ENCODE data around the gene CXorf38. TPM values are rescaled to one million over a fixed set of nuclear protein-coding genes. Genes with fewer than 3 reads are reported as not detected.

The CXorf38 gene
- polyA plus RNA-seq, 1 donor (not counting 4 experiments of a cell fraction or from before 2014, with no cell fraction given): 10.6 TPM

- no peak overlapping the region for H3K4me2 ChIP-seq (ENCODE audit: control insufficient read depth, extremely low read depth, insufficient read depth, low read depth, low read length)
- H3K27ac ChIP-seq (ENCODE audit: control insufficient read depth, insufficient read depth, low read length): no peak overlapping the region
- no peak overlapping the region for H3K4me3 ChIP-seq (ENCODE audit: control insufficient read depth in 2 of 3, extremely low read depth in 1 of 3, insufficient read depth in 2 of 3, low read depth in 1 of 3, low read length in 3 of 3)
- no peak for FAIRE-seq
- H2AFZ ChIP-seq (ENCODE audit: control insufficient read depth, low read length): no peak overlapping the region
- no peaks in the 10 kb centered on the region for H4K20me1 ChIP-seq (ENCODE audit: control insufficient read depth, extremely low read depth, insufficient read depth, low read length)
- no peak overlapping the region for H3K9ac ChIP-seq (ENCODE audit: control insufficient read depth, extremely low read depth, insufficient read depth, low read length)
- TF ChIP-seq CTCF (optimal IDR thresholded peaks at IDR 0.05 in 1 of 3, IDR thresholded peaks at IDR 0.05 in 1 of 3, conservative IDR thresholded peaks at IDR 0.05 in 1 of 3; ENCODE audit: extremely low read depth in 1 of 3, insufficient read depth in 2 of 3, low read length in 3 of 3) (no peak), EZH2 (IDR thresholded peaks at IDR 0.05; ENCODE audit: low read length) (no peak)
- dilution Hi-C loops (cut with MboI; ENCODE audit: extremely low pct_ligation_motif_present, low sequenced_read_pairs): no loop called here
- no peaks in the 10 kb centered on the region for H3K36me3 ChIP-seq (ENCODE audit: control insufficient read depth in 2 of 2, extremely low read depth in 1 of 2, insufficient read depth in 2 of 2, low read length in 2 of 2)
- H3K9me3 ChIP-seq (ENCODE audit: control insufficient read depth, low read depth, low read length): no peaks in the 10 kb centered on the region
- no peaks in the 10 kb centered on the region for H3K79me2 ChIP-seq (ENCODE audit: control insufficient read depth, insufficient read depth, low read length)
- DNase-seq (ENCODE audit: low read depth, low spot score): no peak
- no peaks in the 10 kb centered on the region for H3K9me1 ChIP-seq (ENCODE audit: control insufficient read depth, extremely low read depth, insufficient read depth, low read length)
- no peaks in the 10 kb centered on the region for H3K27me3 ChIP-seq (ENCODE audit: control insufficient read depth, extremely low read depth, insufficient read depth, low read length)
- no peaks in the 10 kb centered on the region for H3K4me1 ChIP-seq (ENCODE audit: control insufficient read depth, extremely low read depth, insufficient read depth, low read length)
These were observed 34.9 kb downstream of the CXorf38 start for GRCh38 chrX:40612511-40612910.

GRCh38 chrX:40607381-40607780 is 40.0 kb downstream of the CXorf38 start:
- H3K27ac ChIP-seq (ENCODE audit: control insufficient read depth, insufficient read depth, low read length): no peak overlapping the region

More at GRCh38 chrX:40607381-40607780, 40.0 kb downstream of the CXorf38 start:
- TF ChIP-seq EZH2 (IDR thresholded peaks at IDR 0.05; ENCODE audit: low read length) (no peak), CTCF (optimal IDR thresholded peaks at IDR 0.05 in 1 of 3, IDR thresholded peaks at IDR 0.05 in 1 of 3, conservative IDR thresholded peaks at IDR 0.05 in 1 of 3; ENCODE audit: extremely low read depth in 1 of 3, insufficient read depth in 2 of 3, low read length in 3 of 3) (no peak)
- Histone ChIP-seq H3K4me3 (ENCODE audit: control insufficient read depth in 2 of 3, extremely low read depth in 1 of 3, insufficient read depth in 2 of 3, low read depth in 1 of 3, low read length in 3 of 3) (no peak overlapping the region), H3K27me3 (ENCODE audit: control insufficient read depth, extremely low read depth, insufficient read depth, low read length) (no peaks in the 10 kb centered on the region), H4K20me1 (ENCODE audit: control insufficient read depth, extremely low read depth, insufficient read depth, low read length) (no peaks in the 10 kb centered on the region), H2AFZ (ENCODE audit: control insufficient read depth, low read length) (no peak overlapping the region), H3K4me1 (ENCODE audit: control insufficient read depth, extremely low read depth, insufficient read depth, low read length) (no peaks in the 10 kb centered on the region), H3K9me3 (ENCODE audit: control insufficient read depth, low read depth, low read length) (no peaks in the 10 kb centered on the region), H3K79me2 (ENCODE audit: control insufficient read depth, insufficient read depth, low read length) (no peaks in the 10 kb centered on the region), H3K4me2 (ENCODE audit: control insufficient read depth, extremely low read depth, insufficient read depth, low read depth, low read length) (no peak overlapping the region), H3K9ac (ENCODE audit: control insufficient read depth, extremely low read depth, insufficient read depth, low read length) (no peak overlapping the region), H3K9me1 (ENCODE audit: control insufficient read depth, extremely low read depth, insufficient read depth, low read length) (no peaks in the 10 kb centered on the region), H3K36me3 (ENCODE audit: control insufficient read depth in 2 of 2, extremely low read depth in 1 of 2, insufficient read depth in 2 of 2, low read length in 2 of 2) (no peaks in the 10 kb centered on the region)
- dilution Hi-C loops (cut with MboI; ENCODE audit: extremely low pct_ligation_motif_present, low sequenced_read_pairs): no loop called here
- FAIRE-seq (no peak), DNase-seq (ENCODE audit: low read depth, low spot score) (no peak)
